ENCODE data around the gene CNTN4.

CNTN4 gene

DNA sequence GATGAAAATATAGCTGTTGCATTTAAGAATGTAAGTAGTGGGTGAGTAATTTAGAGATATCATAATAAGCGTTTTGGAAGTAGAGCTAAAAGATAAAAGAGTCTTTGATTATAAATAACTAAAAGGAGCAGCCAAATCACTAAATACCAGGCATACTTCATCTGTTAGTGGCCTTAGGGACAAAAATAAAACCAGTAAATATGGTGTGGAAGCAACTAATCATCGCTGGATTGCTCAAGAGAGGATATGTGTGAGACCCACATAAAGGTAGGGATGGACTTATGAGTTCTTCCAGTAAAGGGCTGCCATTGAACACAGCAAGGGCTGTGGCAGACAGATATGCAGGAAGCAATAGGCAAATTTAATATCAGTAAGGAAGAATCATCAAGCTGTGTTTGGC, 356.2 kb downstream of the CNTN4 start:
- Histone ChIP-seq H3K4me1 (ENCODE audit: control insufficient read depth, insufficient read depth, low read length, poor library complexity, severe bottlenecking) (peaks cover 9% of the 10 kb centered on the region), H3K36me3 (ENCODE audit: control insufficient read depth, insufficient read depth, low read length) (no peaks in the 10 kb centered on the region), H3K9me3 (ENCODE audit: control insufficient read depth, low read length) (no peaks in the 10 kb centered on the region), H3K27ac (ENCODE audit: low read depth, low read length, severe bottlenecking) (no peak overlapping the region), H3K4me3 (ENCODE audit: extremely low read depth, insufficient read depth, low read length, poor library complexity, severe bottlenecking) (no peak overlapping the region)
- 60 to 100% methylated on average over 1 of the region's 2 CpGs for WGBS, 2 experiments (ENCODE audit: insufficient coverage in 2 of 2)

DNA sequence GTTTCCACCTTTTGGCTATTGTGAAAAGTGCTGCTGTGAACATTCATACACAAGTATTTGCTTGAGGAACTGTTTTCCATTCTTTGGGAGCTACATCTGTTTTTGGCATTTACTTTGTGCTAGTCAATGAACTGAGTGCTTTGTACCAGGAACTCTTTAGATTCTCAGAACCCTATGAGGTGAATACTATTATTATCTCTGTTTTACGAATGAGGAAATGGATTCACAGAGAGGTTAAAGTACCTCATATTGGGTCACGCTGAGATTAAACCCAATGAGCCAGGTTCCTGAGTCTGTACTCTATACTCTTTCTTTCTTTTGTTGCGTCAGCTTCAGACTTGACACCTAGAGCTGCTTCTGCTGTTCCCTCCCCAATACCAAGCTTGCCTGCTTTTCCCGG, 358.1 kb downstream of the CNTN4 start:
- Histone ChIP-seq H3K4me1 (ENCODE audit: control insufficient read depth, insufficient read depth, low read length, poor library complexity, severe bottlenecking) (peaks cover 9% of the 10 kb centered on the region), H3K9me3 (ENCODE audit: control insufficient read depth, low read length) (no peaks in the 10 kb centered on the region), H3K27ac (ENCODE audit: low read depth, low read length, severe bottlenecking) (no peak overlapping the region), H3K4me3 (ENCODE audit: extremely low read depth, insufficient read depth, low read length, poor library complexity, severe bottlenecking) (no peak overlapping the region), H3K36me3 (ENCODE audit: control insufficient read depth, insufficient read depth, low read length) (no peaks in the 10 kb centered on the region)
- 75 to 98% methylated on average over 2 to 3 of the region's 4 CpGs for WGBS, 2 experiments (ENCODE audit: insufficient coverage in 2 of 2)

DNA sequence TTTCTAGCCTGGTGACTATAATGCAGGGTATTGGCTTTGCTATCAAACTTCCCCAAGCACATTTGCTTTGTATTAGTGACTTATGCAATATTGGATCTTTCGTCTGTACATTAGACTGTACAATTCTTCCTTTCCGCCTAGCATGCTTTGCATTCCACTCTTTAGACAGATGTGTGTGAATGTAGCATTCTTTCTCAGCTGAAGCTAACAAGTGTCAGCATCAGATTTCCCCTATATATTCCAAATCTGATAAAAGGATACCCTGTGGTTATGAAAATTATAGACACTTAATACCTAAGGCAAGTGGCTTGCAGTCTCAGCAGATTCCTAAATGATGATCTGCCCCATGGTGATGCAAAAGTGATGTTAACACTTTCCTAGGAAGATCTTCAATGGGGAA, 360.1 kb downstream of the CNTN4 start:
- Histone ChIP-seq H3K4me3 (ENCODE audit: extremely low read depth, insufficient read depth, low read length, poor library complexity, severe bottlenecking) (no peak overlapping the region), H3K27ac (ENCODE audit: low read depth, low read length, severe bottlenecking) (no peak overlapping the region), H3K4me1 (ENCODE audit: control insufficient read depth, insufficient read depth, low read length, poor library complexity, severe bottlenecking) (no peaks in the 10 kb centered on the region), H3K9me3 (ENCODE audit: control insufficient read depth, low read length) (no peaks in the 10 kb centered on the region), H3K36me3 (ENCODE audit: control insufficient read depth, insufficient read depth, low read length) (no peaks in the 10 kb centered on the region)
- WGBS, 2 experiments (ENCODE audit: insufficient coverage in 2 of 2): no CpG with 5 or more reads among the region's 2 CpGs

DNA sequence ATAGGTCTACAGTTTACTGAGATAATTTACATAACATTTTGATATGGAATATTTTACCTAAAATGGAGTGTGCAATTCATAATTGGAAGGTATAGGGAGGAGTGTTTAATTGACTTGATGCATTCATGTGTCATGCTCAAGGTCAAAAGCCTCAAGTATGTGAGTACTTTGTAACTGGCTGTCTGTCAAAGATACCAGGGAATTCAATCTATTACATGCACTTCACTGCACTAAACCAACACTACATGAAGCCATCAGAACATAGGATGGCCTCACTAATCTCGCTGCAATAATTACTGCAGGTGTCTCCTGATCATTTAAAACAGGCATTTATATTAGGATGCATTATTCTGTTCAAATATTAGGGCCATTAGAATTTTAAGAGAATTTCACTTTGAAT, 367.2 kb downstream of the CNTN4 start:
- no peak overlapping the region for H3K27ac ChIP-seq (ENCODE audit: low read depth, low read length, severe bottlenecking)
- no peaks in the 10 kb centered on the region for H3K36me3 ChIP-seq (ENCODE audit: control insufficient read depth, insufficient read depth, low read length)
- WGBS, 2 experiments (ENCODE audit: insufficient coverage in 2 of 2): 100% methylated on average over 1 of the region's 1 CpG; no CpG with 5 or more reads in 1 of the 2 experiments

DNA sequence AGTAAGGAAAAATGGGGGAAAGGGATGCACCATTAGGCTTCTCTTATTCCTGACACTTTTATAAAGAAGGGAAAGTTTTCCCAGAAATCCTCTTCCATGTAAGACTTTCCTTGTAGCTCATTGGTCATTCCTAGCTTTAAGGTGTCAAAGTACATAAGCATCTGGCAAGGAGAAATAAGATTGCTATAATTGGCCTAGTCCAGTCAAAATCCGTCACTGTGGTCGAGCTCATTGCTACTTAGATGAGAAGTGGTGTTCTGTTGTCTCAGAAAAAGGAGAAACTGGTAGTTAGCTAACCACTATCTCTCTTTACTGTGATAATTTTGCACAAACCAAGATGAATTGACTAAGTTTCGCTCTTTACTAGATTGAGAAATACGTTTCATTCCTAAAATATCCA, 370.1 kb downstream of the CNTN4 start:
- Histone ChIP-seq H3K36me3 (ENCODE audit: control insufficient read depth, insufficient read depth, low read length) (no peaks in the 10 kb centered on the region), H3K4me1 (ENCODE audit: control insufficient read depth, insufficient read depth, low read length, poor library complexity, severe bottlenecking) (no peaks in the 10 kb centered on the region), H3K9me3 (ENCODE audit: control insufficient read depth, low read length) (no peaks in the 10 kb centered on the region), H3K27ac (ENCODE audit: low read depth, low read length, severe bottlenecking) (no peak overlapping the region), H3K4me3 (ENCODE audit: extremely low read depth, insufficient read depth, low read length, poor library complexity, severe bottlenecking) (no peak overlapping the region)
- 100% methylated on average over 1 of the region's 4 CpGs; no CpG with 5 or more reads in 1 of the 2 experiments for whole genome bisulfite sequencing, 2 experiments (ENCODE audit: insufficient coverage in 2 of 2)

More for the DNA sequence above, 367.2 kb downstream of the CNTN4 start:
- no peak overlapping the region for H3K4me3 ChIP-seq (ENCODE audit: extremely low read depth, insufficient read depth, low read length, poor library complexity, severe bottlenecking)
- H3K4me1 ChIP-seq (ENCODE audit: control insufficient read depth, insufficient read depth, low read length, poor library complexity, severe bottlenecking): no peaks in the 10 kb centered on the region
- no peaks in the 10 kb centered on the region for H3K9me3 ChIP-seq (ENCODE audit: control insufficient read depth, low read length)

DNA sequence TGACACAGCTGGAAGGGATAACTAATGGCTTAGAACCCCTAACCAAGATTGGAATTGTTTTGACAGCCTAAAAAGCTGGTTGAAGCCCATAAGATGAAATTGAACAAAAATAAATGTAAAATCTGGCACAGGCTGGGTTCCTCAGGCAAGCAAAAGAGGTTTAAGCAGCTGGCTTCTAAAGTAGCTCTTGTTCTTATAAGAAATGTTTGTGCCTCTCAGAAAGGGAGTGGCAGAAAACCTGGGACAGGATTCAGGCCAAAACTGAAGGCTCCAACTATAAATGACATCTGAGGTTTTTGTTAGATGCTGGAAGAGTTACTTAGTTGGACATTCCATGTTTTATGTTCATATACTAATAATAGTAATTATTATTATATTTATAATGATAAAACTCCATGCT, 378.3 kb downstream of the CNTN4 start:
- no peaks in the 10 kb centered on the region for H3K36me3 ChIP-seq (ENCODE audit: control insufficient read depth, insufficient read depth, low read length)
- no peak overlapping the region for H3K4me3 ChIP-seq (ENCODE audit: extremely low read depth, insufficient read depth, low read length, poor library complexity, severe bottlenecking)
- no peak overlapping the region for H3K27ac ChIP-seq (ENCODE audit: low read depth, low read length, severe bottlenecking)
- no peaks in the 10 kb centered on the region for H3K9me3 ChIP-seq (ENCODE audit: control insufficient read depth, low read length)
- H3K4me1 ChIP-seq (ENCODE audit: control insufficient read depth, insufficient read depth, low read length, poor library complexity, severe bottlenecking): no peaks in the 10 kb centered on the region

DNA sequence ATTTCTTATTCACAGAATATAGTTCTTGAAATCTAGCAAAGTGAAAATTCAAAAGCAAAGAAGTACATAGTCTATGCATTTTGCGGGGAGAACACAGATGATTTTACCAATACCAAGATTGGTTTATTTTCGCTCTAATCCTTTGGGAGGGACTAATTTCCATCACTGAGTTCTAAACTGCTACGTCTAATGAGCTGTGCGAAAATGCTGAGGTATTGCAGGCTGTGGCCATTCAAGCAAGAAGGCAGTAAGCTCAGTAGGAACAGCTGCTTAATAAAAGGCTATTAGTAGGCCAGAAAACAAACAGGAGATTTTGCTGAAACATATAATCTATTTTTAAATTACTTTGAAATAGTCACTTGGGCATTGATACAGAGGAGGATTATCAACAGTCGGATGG, 379.0 kb downstream of the CNTN4 start:
- WGBS, 2 experiments (ENCODE audit: insufficient coverage in 2 of 2): 98% methylated on average over 4 of the region's 5 CpGs
- H3K9me3 ChIP-seq (ENCODE audit: control insufficient read depth, low read length): no peaks in the 10 kb centered on the region
- no peaks in the 10 kb centered on the region for H3K4me1 ChIP-seq (ENCODE audit: control insufficient read depth, insufficient read depth, low read length, poor library complexity, severe bottlenecking)
- H3K36me3 ChIP-seq (ENCODE audit: control insufficient read depth, insufficient read depth, low read length): no peaks in the 10 kb centered on the region
- no peak overlapping the region for H3K4me3 ChIP-seq (ENCODE audit: extremely low read depth, insufficient read depth, low read length, poor library complexity, severe bottlenecking)
- no peak overlapping the region for H3K27ac ChIP-seq (ENCODE audit: low read depth, low read length, severe bottlenecking)

DNA sequence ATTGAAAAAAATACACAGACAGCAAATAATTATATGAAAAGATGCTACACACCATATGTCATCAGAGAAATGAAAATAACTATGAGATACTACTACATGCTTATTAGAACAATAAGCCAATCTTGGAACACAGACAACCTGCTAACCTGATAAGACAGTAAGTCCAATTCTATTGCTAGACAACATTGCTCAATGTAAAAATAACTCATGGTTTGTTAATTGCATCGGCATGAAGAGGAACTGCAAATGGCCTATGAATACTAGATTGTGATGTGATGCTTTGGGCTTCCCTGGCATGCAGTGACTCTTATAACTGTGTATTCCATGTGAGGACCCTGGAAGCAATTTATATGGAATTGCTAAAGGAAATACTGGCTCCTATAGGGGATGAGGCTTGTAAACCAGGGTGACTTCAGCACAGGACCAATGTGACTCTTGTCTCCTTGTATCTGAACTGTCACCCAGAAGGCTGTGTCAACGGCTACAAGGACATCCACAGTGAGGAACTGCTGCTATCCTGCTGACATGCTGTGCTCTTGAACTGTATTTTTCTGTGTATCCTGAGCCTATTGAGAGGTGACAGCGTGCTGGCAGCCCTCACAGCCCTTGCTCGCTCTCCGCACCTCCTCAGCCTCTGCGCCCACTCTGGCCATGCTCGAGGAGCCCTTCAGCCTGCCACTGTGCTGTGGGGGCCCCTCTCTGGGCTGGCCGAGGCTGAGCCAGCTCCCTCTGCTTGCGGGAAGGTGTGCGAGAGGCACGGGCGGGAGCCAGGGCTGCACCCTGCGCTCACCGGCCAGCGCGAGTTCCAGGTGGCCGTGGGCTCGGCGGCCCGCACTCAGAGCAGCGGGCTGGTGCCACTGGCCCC, 385.7 kb downstream of the CNTN4 start:
- no peaks in the 10 kb centered on the region for H3K9me3 ChIP-seq (ENCODE audit: control insufficient read depth, low read length)
- no peak overlapping the region for H3K4me3 ChIP-seq (ENCODE audit: extremely low read depth, insufficient read depth, low read length, poor library complexity, severe bottlenecking)
- no peak overlapping the region for H3K27ac ChIP-seq (ENCODE audit: low read depth, low read length, severe bottlenecking)
- WGBS, 2 experiments (ENCODE audit: insufficient coverage in 2 of 2): 97% methylated on average over 16 to 21 of the region's 21 CpGs
- H3K4me1 ChIP-seq (ENCODE audit: control insufficient read depth, insufficient read depth, low read length, poor library complexity, severe bottlenecking): no peaks in the 10 kb centered on the region
- no peaks in the 10 kb centered on the region for H3K36me3 ChIP-seq (ENCODE audit: control insufficient read depth, insufficient read depth, low read length)

DNA sequence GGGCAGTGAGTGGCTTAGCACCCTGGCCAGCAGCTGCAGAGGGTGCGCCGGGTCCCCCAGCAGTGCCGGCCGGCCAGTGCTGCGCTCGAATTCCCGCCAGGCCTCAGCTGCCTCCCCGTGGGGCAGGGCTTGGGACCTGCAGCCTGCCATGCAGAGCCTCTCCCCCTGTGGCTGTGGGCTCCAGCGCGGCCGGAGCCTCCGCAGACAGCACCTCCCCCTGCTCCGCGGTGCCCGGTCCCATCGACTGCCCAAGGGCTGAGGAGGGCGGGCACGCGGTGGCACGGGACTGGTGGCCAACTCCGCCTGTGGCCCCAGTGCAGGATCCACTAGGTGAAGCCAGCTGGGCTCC, 386.3 kb downstream of the CNTN4 start:
- H3K27ac ChIP-seq (ENCODE audit: low read depth, low read length, severe bottlenecking): no peak overlapping the region
- WGBS, 2 experiments (ENCODE audit: insufficient coverage in 2 of 2): 95 to 97% methylated on average over 15 to 18 of the region's 21 CpGs

DNA sequence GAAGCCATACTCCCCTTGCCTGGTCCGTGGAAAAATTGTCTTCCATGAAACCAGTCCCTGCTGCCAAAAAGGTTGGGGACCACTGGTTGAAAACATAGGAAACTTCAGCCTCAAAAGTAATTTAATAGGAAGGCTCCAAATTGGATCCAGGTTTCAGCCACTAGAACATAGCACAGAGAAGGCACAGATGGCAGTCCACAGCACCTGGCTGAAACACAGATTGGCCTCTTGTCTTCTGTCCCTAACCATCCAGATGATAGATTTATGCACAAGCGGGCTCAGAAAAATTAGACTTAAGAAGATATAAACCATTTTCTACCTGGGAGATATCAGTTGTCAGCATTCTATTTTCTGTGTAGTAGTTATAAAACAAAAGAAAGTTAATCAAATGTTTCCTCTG, 397.1 kb downstream of the CNTN4 start:
- H3K36me3 ChIP-seq (ENCODE audit: control insufficient read depth, insufficient read depth, low read length): no peaks in the 10 kb centered on the region
- no peaks in the 10 kb centered on the region for H3K4me1 ChIP-seq (ENCODE audit: control insufficient read depth, insufficient read depth, low read length, poor library complexity, severe bottlenecking)
- no peak overlapping the region for H3K27ac ChIP-seq (ENCODE audit: low read depth, low read length, severe bottlenecking)
- no peak overlapping the region for H3K4me3 ChIP-seq (ENCODE audit: extremely low read depth, insufficient read depth, low read length, poor library complexity, severe bottlenecking)
- no peaks in the 10 kb centered on the region for H3K9me3 ChIP-seq (ENCODE audit: control insufficient read depth, low read length)
- WGBS, 2 experiments (ENCODE audit: insufficient coverage in 2 of 2): 100% methylated on average over 1 of the region's 2 CpGs; no CpG with 5 or more reads in 1 of the 2 experiments

More for the DNA sequence above, 386.3 kb downstream of the CNTN4 start:
- Histone ChIP-seq H3K4me1 (ENCODE audit: control insufficient read depth, insufficient read depth, low read length, poor library complexity, severe bottlenecking) (no peaks in the 10 kb centered on the region), H3K9me3 (ENCODE audit: control insufficient read depth, low read length) (no peaks in the 10 kb centered on the region), H3K4me3 (ENCODE audit: extremely low read depth, insufficient read depth, low read length, poor library complexity, severe bottlenecking) (no peak overlapping the region), H3K36me3 (ENCODE audit: control insufficient read depth, insufficient read depth, low read length) (no peaks in the 10 kb centered on the region)

DNA sequence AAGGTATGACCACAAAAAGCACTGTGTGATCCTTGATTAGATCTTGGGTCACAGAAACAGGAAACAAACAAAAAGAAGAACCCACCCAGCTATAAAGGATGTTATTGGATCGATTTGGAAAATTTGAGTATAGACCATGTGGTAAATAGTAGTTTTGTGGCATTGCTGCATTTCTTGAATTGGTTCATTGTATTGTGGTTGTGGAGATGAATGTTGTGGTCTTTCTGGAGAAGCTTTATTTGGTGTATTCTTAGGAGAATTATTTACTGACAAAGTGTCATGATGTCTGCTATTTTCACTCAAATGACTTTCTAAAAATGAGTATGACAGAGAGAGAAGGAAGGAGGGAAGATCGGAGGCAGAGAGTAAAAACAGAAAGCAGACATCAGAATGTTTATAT, 406.2 kb downstream of the CNTN4 start:
- H3K4me1 ChIP-seq (ENCODE audit: control insufficient read depth, insufficient read depth, low read length, poor library complexity, severe bottlenecking): no peaks in the 10 kb centered on the region
- WGBS, 2 experiments (ENCODE audit: insufficient coverage in 2 of 2): 83 to 100% methylated on average over 1 to 2 of the region's 2 CpGs
- no peaks in the 10 kb centered on the region for H3K9me3 ChIP-seq (ENCODE audit: control insufficient read depth, low read length)
- no peak overlapping the region for H3K4me3 ChIP-seq (ENCODE audit: extremely low read depth, insufficient read depth, low read length, poor library complexity, severe bottlenecking)
- no peak overlapping the region for H3K27ac ChIP-seq (ENCODE audit: low read depth, low read length, severe bottlenecking)
- no peaks in the 10 kb centered on the region for H3K36me3 ChIP-seq (ENCODE audit: control insufficient read depth, insufficient read depth, low read length)
